GM12878 (cell line): ENCODE measurements around the gene PSTPIP2. TPM values are rescaled to one million over a fixed set of nuclear protein-coding genes. Genes with fewer than 3 reads are reported as not detected.

Experiments
- ATAC-seq: fragments of 200-7000 bp; cut with Tn5 transposase; 3 replicates; pipeline ENCODE4 v1.9.1; 2020; ENCODE audit warnings: mild to moderate bottlenecking, moderate library complexity
- BruUV-seq: library from RNA; stranded (reverse); fragments of 400-500 nt; replicated peaks from 2 replicates; lab custom pipeline; 2021; lab: Mats Ljungman, UMichigan
- CTCF ChIA-PET: fragments of 300-600 bp; sonication (Branson Sonifier 250); formaldehyde crosslinking; extraction: SDS; loops from one replicate; lab custom pipeline; 2021; ENCODE audit warnings: inconsistent platforms; lab: Yijun Ruan, JAX
- POLR2A ChIA-PET: fragments of 350-600 bp; formaldehyde crosslinking; extraction: SDS; loops from one replicate; lab custom pipeline; 2021; ENCODE audit warnings: inconsistent platforms; lab: Charles Lee
- RAD21 ChIA-PET: fragments of 300-600 bp; sonication (Branson Sonifier 250); formaldehyde crosslinking; loops from one replicate; lab custom pipeline; 2023; ENCODE audit warnings: antibody characterized with exemption; ENCODE audit not compliant: unreplicated experiment; lab: Charles Lee
- SMC1A ChIA-PET: fragments of 300-600 bp; sonication (Branson Sonifier 250); formaldehyde crosslinking; loops from one replicate; lab custom pipeline; 2023; ENCODE audit not compliant: unreplicated experiment, uncharacterized antibody; lab: Charles Lee
- DNase-seq: peaks from one replicate; pipeline ENCODE4 v3.0.0-alpha.2; 2011; ENCODE audit warnings: low read depth, low spot score
- FAIRE-seq: peaks from 3 replicates; lab custom pipeline; 2011; peaks lifted over from hg19 to GRCh38; lab: Jason Lieb, UNC
- H2AFZ ChIP-seq: 2 replicates; pipeline ENCODE4 v1.6.0; 2011; ENCODE audit warnings: low read depth, low read length, control low read depth; ENCODE audit not compliant: control insufficient read depth
- H3K27ac ChIP-seq: 2 replicates; pipeline ENCODE4 v1.5.1; 2011; ENCODE audit warnings: control low read depth; ENCODE audit not compliant: control insufficient read depth, insufficient read depth
- H3K27me3 ChIP-seq, 2 experiments: replicated peaks in 1 of 2; 2 replicates each; pipeline versions ENCODE4 v1.6.0 to v1.6.1; 2011; ENCODE audit warnings: low read length in 1 of 2; ENCODE audit not compliant: control insufficient read depth in 2 of 2, insufficient read depth in 2 of 2
- H3K36me3 ChIP-seq, 2 experiments: 2 replicates each; pipeline ENCODE4 v1.5.1; 2011; ENCODE audit warnings: low read length in 1 of 2; ENCODE audit not compliant: control insufficient read depth in 2 of 2, insufficient read depth in 2 of 2
- H3K4me1 ChIP-seq: 2 replicates; pipeline ENCODE4 v1.6.1; 2011; ENCODE audit warnings: mild to moderate bottlenecking, low read length, moderate library complexity, mixed read lengths; ENCODE audit not compliant: control insufficient read depth, insufficient read depth
- H3K4me2 ChIP-seq: 2 replicates; pipeline ENCODE4 v1.6.0; 2011; ENCODE audit warnings: control low read depth; ENCODE audit not compliant: control insufficient read depth, insufficient read depth
- H3K4me3 ChIP-seq: fragments of 200-600 bp; sonication (generic); 2 replicates; pipeline ENCODE4 v1.5.1; 2016
- H3K79me2 ChIP-seq: 2 replicates; pipeline ENCODE4 v1.6.0; 2011; ENCODE audit warnings: low read length; ENCODE audit not compliant: control insufficient read depth, insufficient read depth
- H3K9ac ChIP-seq: 2 replicates; pipeline ENCODE4 v1.8.0; 2011; ENCODE audit warnings: low read length, control low read depth, mixed read lengths; ENCODE audit not compliant: control insufficient read depth, insufficient read depth
- H3K9me3 ChIP-seq: replicated peaks from 3 replicates; pipeline ENCODE4 v1.5.1; 2011; ENCODE audit warnings: mild to moderate bottlenecking, low read length; ENCODE audit not compliant: control insufficient read depth, insufficient read depth
- H4K20me1 ChIP-seq: 2 replicates; pipeline ENCODE4 v1.6.0; 2011; ENCODE audit not compliant: control insufficient read depth, insufficient read depth
- ESRRA ChIP-seq: IDR thresholded peaks from 2 replicates; pipeline ENCODE4 v1.6.1; 2012; ENCODE audit warnings: mild to moderate bottlenecking, low read length, improper control_type of control experiment
- TCF12 ChIP-seq: IDR thresholded peaks from 2 replicates; pipeline ENCODE4 v1.6.1; 2011; ENCODE audit warnings: low read depth, mild to moderate bottlenecking, low read length
- WGBS: methylation state at CpG from one replicate; pipeline ENCODE4 v1.1.6; 2016; ENCODE audit warnings: low lambda C conversion rate; ENCODE audit not compliant: insufficient replicate concordance, insufficient coverage; ENCODE audit errors: missing lambda C conversion rate; 5-methylcytosine and 5-hydroxymethylcytosine counted together
- in situ Hi-C: fragments of 300-500 bp; cut with MboI; formaldehyde crosslinking; loops from 9 replicates; pipeline ENCODE4 v1.14.3; 2018; ENCODE audit warnings: mixed read lengths
- intact Hi-C: fragments of 100-400 bp; cut with micrococcal nuclease; formaldehyde crosslinking; loops from one replicate; pipeline ENCODE4 v1.14.2; 2022; ENCODE audit not compliant: unreplicated experiment
- polyA plus RNA-seq, 11 experiments: library from polyadenylated mRNA; depleted of rRNA in 4 of 11; unstranded in 6 of 11; stranded (reverse) in 5 of 11; fragments of >200 nt; fragmentation: Nextera tagmentation in 4 of 11; fragmentation: Illumina TruSeq in 1 of 11; extraction: Ambion mirVana in 4 of 11; extraction: Trizol in 1 of 11; gene quantifications; 1 replicate in 1 of 11; 2 replicates in 10 of 11; pipeline versions ENCODE4 v1.2.1 to v1.2.3, GENCODE V29; 2011 to 2016; ENCODE audit warnings: inconsistent platforms in 2 of 11, missing spikeins in 2 of 11, low read depth in 1 of 11
- total RNA-seq, 4 experiments: library from RNA; depleted of rRNA in 3 of 4; stranded (reverse); fragments of >200 nt in 3 of 4; fragmentation: Illumina TruSeq in 1 of 4; extraction: Trizol in 1 of 4; gene quantifications; 2 replicates each; pipeline versions ENCODE4 v1.2.1 to v1.2.3, GENCODE V29; 2013 to 2021
- TF ChIP-seq, protein P1 (sequence below): IDR thresholded peaks from 2 replicates; pipeline ENCODE4 v1.6.1; 2012; ENCODE audit warnings: mild to moderate bottlenecking, low read depth, low read length

The PSTPIP2 gene
- total and polyA plus RNA-seq, 10 of the 15 experiments (the other 5 are each of a cell fraction or from before 2014, with no cell fraction given) = 0.69 to 38.4 (median 24.7) TPM

DNA sequence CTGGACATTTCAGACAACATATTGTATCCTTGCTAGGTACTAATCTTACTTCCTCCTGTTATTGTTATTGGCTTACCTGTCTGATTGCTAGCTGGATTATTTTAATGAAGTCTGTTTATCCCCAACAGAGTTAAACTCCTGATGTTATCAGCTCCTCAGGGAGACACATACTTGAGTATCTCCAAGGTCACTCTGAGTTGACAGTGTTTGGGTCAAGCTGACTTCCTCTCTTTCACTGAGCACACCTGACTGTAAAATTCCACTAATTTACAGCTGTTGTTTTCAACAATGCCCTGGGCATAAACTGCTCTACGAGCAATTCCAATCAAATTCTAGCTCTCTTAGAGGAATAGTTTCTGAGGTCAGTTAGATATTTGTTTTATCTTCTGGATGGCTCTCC is 41.7 kb upstream of the PSTPIP2 start (continued):
- TF ChIP-seq, protein P1, sequence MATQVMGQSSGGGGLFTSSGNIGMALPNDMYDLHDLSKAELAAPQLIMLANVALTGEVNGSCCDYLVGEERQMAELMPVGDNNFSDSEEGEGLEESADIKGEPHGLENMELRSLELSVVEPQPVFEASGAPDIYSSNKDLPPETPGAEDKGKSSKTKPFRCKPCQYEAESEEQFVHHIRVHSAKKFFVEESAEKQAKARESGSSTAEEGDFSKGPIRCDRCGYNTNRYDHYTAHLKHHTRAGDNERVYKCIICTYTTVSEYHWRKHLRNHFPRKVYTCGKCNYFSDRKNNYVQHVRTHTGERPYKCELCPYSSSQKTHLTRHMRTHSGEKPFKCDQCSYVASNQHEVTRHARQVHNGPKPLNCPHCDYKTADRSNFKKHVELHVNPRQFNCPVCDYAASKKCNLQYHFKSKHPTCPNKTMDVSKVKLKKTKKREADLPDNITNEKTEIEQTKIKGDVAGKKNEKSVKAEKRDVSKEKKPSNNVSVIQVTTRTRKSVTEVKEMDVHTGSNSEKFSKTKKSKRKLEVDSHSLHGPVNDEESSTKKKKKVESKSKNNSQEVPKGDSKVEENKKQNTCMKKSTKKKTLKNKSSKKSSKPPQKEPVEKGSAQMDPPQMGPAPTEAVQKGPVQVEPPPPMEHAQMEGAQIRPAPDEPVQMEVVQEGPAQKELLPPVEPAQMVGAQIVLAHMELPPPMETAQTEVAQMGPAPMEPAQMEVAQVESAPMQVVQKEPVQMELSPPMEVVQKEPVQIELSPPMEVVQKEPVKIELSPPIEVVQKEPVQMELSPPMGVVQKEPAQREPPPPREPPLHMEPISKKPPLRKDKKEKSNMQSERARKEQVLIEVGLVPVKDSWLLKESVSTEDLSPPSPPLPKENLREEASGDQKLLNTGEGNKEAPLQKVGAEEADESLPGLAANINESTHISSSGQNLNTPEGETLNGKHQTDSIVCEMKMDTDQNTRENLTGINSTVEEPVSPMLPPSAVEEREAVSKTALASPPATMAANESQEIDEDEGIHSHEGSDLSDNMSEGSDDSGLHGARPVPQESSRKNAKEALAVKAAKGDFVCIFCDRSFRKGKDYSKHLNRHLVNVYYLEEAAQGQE = no peak

DNA sequence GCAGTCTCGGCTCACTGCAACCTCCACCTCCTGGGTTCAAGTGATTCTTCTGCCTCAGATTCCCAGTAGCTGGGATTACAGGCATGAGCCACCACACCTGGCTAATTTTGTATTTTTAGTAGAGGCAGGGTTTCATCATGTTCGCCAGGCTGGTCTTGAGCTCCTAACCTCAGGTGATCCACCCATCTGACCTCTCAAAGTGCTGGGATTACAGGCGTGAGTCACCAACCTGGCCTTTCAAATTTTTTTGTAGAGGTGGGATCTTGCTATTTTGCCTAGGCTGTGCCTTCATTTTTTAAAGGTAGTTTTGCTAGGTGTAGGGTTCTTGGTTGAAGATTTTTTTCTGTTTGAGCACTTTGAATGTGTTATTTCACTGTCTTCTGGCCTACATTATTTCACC is 38.3 kb upstream of the PSTPIP2 start:
- peaks cover 0 to 11% of the 10 kb centered on the region in 2 experiments; a peak in 2 of 4 replicates for H3K36me3 ChIP-seq
- ATAC-seq (no peak), FAIRE-seq (no peak), DNase-seq (no peak)
- in situ Hi-C loops = no loop called here
- RAD21 ChIA-PET = no interaction called here
- no peak overlapping the region for H3K4me2 ChIP-seq
- no peaks in the 10 kb centered on the region for H3K79me2 ChIP-seq
- TF ChIP-seq ESRRA (no peak), TCF12 (no peak)
- no peaks in the 10 kb centered on the region for H3K27me3 ChIP-seq
- H3K27ac ChIP-seq = no peak overlapping the region
- no peak overlapping the region for H3K9ac ChIP-seq
- intact Hi-C loops = no loop called here
- H2AFZ ChIP-seq = no peak overlapping the region
- no peaks in the 10 kb centered on the region for H4K20me1 ChIP-seq
- H3K4me3 ChIP-seq = no peak overlapping the region
- BruUV-seq = no TSS peak
- POLR2A ChIA-PET = no interaction called here
- CTCF ChIA-PET = no interaction called here
- SMC1A ChIA-PET = interaction anchor here (0.6 kb wide), 1 partner anchor 9 kb away, joined by 3 read pairs; no protein-coding TSS in a partner anchor
- no peaks in the 10 kb centered on the region; the same call in 2 of the 3 replicates for H3K9me3 ChIP-seq
- H3K4me1 ChIP-seq = no peaks in the 10 kb centered on the region
- 100% methylated on average over 2 of the region's 3 CpGs for WGBS
